Fibroblast of skin of left biceps (primary cell): ENCODE data around the gene BTF3L4.

Experiments used
- DNase-seq, 2 experiments: peaks; one replicate each; pipeline ENCODE4 v3.0.0-alpha.2; 2013; ENCODE audit warnings: low read depth in 2 of 2

BTF3L4 gene

DNA sequence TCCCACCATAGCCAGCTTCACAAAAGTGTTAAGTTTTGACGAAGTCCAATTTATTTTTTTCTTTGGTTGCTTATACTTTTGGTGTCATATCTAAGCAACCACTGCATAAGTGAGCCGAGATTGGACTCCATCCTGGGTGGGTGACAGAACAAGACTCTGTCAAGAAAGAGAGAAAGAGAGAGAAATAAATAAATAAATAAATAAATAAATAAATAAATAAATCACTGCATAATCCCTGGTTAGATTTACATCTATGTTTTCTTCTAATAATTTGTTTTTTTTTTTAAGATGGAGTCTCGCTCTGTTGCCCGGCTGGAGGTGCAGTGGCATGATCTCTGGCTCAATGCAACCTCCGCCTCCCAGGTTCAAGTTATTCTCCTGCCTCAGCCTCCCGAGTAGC, 67.5 kb downstream of the BTF3L4 start:
- no peak for DNase-seq

- no peak for DNase-seq
These were observed 69.8 kb downstream of the BTF3L4 start for GRCh38 chr1:52125736-52126359.

- peak in 1 of 2 experiments; percentile 38 for DNase-seq
These were observed 71.4 kb downstream of the BTF3L4 start for GRCh38 chr1:52127181-52128180.

DNA sequence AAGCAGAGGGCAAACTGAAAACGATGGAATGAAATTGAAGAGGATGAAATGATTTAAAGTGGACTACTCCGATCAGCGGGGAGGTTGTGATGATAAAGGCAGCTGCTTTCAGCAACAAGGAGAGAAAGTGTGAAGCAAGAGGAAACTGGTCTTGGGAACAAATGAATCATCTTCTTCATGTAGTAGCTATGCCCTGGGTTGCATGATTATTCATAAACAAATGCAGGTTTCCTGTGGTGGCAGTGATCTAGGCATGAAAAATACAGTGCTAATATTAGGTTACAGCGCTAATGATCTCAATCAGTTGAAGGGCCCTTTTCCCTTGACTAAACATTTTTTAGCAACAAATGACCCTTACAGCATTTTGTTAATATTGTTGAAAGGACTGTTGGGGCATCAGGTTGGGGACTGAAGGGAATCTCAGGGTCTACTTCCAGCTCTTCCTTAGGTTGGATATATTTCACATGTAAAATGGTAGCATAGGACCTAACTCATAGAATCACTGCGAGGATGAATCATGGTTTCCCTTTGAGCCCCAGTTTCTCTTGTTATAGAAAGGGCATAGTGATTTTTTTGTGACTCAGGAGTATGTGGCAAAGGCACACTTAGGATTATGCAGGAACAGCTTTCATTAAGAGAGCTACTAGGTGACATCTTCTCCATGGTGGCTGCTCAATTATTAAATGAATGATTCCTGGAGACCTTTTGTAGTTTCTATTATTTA, 83.9 kb downstream of the BTF3L4 start:
- DNase-seq = peak; percentile 42 to 43
